ENCODE results near the gene PTPRJ. TPM values are rescaled to one million over a fixed set of nuclear protein-coding genes. Genes with fewer than 3 reads are reported as not detected.
"Not testable (repeated sequence)": the region's sequence is repeated elsewhere in the genome, so short reads cannot be mapped to it uniquely, and the experiment has no call there.

PTPRJ gene
- polyA plus RNA-seq, 1 donor from 2014 or later: 8.6 TPM

DNA sequence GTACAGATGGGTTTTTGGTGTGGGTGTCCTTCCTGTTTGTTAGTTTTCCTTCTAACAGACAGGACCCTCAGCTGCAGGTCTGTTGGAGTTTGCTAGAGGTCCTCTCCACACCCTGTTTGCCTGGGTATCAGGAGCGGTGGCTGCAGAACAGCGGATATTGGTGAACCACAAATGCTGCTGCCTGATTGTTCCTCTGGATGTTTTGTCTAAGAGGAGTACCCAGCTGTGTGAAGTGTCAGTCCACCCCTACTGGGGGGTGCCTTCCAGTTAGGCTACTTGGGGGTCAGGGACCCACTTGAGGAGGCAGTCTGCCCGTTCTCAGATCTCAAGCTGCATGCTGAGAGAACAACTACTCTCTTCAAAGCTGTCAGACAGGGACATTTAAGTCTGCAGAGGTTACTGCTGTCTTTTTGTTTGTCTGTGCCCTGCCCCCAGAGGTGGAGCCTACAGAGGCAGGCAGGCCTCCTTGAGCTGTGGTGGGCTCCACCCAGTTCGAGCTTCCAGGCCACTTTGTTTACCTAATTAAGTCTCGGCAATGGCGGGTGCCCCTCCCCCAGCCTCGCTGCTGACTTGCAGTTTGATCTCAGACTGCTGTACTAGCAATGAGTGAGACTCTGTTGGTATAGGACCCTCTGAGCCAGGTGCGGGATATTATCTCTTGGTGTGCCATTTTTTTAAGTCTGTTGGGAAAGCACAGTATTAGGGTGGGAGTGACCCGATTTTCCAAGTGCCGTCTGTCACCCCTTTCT, 210.7 kb downstream of the PTPRJ start:
- not testable (repeated sequence) for H3K79me2 ChIP-seq (replicated peaks; ENCODE audit: insufficient read depth, low read length); H3K4me3 ChIP-seq (ENCODE audit: low read length); H3K9me3 ChIP-seq (ENCODE audit: low read length); H3K27ac ChIP-seq (ENCODE audit: low read length); H3K4me2 ChIP-seq (ENCODE audit: low read length); H3F3A ChIP-seq (ENCODE audit: insufficient read depth, low read length, poor library complexity, severe bottlenecking); H3K9me2 ChIP-seq (ENCODE audit: insufficient read depth, low read length); H3K27me3 ChIP-seq (ENCODE audit: insufficient read depth, low read depth, low read length); H4K20me1 ChIP-seq (ENCODE audit: insufficient read depth); H3K9ac ChIP-seq (ENCODE audit: low read length); H3K36me3 ChIP-seq (ENCODE audit: insufficient read depth, low read length); H2AFZ ChIP-seq (ENCODE audit: low read depth, low read length)

DNA sequence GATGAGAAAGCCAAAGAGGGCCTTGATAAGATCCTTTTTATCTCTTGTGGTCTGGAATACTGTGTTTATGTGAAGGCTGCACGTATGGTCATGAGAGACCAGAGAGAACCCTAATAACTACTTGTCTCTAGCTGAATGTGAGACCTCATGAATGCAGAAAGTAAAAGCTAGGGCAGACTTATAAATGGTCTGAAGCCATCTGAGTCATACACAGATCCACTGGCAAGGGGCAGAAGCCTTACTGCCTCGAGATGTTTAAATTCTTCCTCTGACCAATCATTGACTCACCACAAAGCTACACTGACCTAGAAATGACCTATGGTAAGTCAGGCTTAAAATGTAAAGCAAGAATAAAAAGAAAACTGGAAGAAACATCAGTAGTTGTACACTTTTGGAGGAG, 213.5 kb downstream of the PTPRJ start:
- no peaks in the 10 kb centered on the region for H3K9me2 ChIP-seq (ENCODE audit: insufficient read depth, low read length)
- H4K20me1 ChIP-seq (ENCODE audit: insufficient read depth): no peaks in the 10 kb centered on the region
- no peak for TF ChIP-seq MXI1 (conservative IDR thresholded peaks at IDR 0.05; ENCODE audit: poor library complexity, severe bottlenecking)
- TF ChIP-seq, protein P1, sequence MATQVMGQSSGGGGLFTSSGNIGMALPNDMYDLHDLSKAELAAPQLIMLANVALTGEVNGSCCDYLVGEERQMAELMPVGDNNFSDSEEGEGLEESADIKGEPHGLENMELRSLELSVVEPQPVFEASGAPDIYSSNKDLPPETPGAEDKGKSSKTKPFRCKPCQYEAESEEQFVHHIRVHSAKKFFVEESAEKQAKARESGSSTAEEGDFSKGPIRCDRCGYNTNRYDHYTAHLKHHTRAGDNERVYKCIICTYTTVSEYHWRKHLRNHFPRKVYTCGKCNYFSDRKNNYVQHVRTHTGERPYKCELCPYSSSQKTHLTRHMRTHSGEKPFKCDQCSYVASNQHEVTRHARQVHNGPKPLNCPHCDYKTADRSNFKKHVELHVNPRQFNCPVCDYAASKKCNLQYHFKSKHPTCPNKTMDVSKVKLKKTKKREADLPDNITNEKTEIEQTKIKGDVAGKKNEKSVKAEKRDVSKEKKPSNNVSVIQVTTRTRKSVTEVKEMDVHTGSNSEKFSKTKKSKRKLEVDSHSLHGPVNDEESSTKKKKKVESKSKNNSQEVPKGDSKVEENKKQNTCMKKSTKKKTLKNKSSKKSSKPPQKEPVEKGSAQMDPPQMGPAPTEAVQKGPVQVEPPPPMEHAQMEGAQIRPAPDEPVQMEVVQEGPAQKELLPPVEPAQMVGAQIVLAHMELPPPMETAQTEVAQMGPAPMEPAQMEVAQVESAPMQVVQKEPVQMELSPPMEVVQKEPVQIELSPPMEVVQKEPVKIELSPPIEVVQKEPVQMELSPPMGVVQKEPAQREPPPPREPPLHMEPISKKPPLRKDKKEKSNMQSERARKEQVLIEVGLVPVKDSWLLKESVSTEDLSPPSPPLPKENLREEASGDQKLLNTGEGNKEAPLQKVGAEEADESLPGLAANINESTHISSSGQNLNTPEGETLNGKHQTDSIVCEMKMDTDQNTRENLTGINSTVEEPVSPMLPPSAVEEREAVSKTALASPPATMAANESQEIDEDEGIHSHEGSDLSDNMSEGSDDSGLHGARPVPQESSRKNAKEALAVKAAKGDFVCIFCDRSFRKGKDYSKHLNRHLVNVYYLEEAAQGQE (IDR thresholded peaks at IDR 0.05; ENCODE audit: borderline replicate concordance): no peak
- TF ChIP-seq RAD21 (conservative IDR thresholded peaks at IDR 0.05): no peak
- TF ChIP-seq EP300 (conservative IDR thresholded peaks at IDR 0.05; ENCODE audit: poor library complexity, severe bottlenecking): no peak
- no peak for TF ChIP-seq POLR2AphosphoS5 (IDR thresholded peaks at IDR 0.05)
- TF ChIP-seq TAF1 (IDR thresholded peaks at IDR 0.05; ENCODE audit: low read depth): no peak
- no peak for TF ChIP-seq CTCF (IDR thresholded peaks at IDR 0.05; ENCODE audit: poor library complexity, severe bottlenecking)
- TF ChIP-seq EZH2 (IDR thresholded peaks at IDR 0.05; ENCODE audit: borderline replicate concordance, insufficient read depth, low read length, poor library complexity, severe bottlenecking): no peak
- TF ChIP-seq SMC3 (conservative IDR thresholded peaks at IDR 0.05; ENCODE audit: poor library complexity): no peak
- H3K36me3 ChIP-seq (ENCODE audit: insufficient read depth, low read length): no peaks in the 10 kb centered on the region
- no peak overlapping the region for H2AFZ ChIP-seq (ENCODE audit: low read depth, low read length)
- no peaks in the 10 kb centered on the region for H3K79me2 ChIP-seq (replicated peaks; ENCODE audit: insufficient read depth, low read length)
- H3K27me3 ChIP-seq (ENCODE audit: insufficient read depth, low read depth, low read length): no peaks in the 10 kb centered on the region
- H3K9ac ChIP-seq (ENCODE audit: low read length): no peak overlapping the region
- H3F3A ChIP-seq (ENCODE audit: insufficient read depth, low read length, poor library complexity, severe bottlenecking): no peaks in the 10 kb centered on the region
- H3K4me3 ChIP-seq (ENCODE audit: low read length): no peak overlapping the region
- no peak overlapping the region for H3K4me2 ChIP-seq (ENCODE audit: low read length)
- peaks cover 6% of the 10 kb centered on the region for H3K9me3 ChIP-seq (ENCODE audit: low read length)
- H3K27ac ChIP-seq (ENCODE audit: low read length): no peak overlapping the region
